HG03139 (cell line): ENCODE results near the gene SAE1.

Experiments
- ATAC-seq: cut with Tn5 transposase; IDR thresholded peaks from one replicate; pipeline ENCODE4 v1.9.1; 2021; ENCODE audit not compliant: unreplicated experiment

The SAE1 gene

GRCh38 chr19:47105874-47106273 lies 24.8 kb upstream of the SAE1 start:
- ATAC-seq = no peak

DNA sequence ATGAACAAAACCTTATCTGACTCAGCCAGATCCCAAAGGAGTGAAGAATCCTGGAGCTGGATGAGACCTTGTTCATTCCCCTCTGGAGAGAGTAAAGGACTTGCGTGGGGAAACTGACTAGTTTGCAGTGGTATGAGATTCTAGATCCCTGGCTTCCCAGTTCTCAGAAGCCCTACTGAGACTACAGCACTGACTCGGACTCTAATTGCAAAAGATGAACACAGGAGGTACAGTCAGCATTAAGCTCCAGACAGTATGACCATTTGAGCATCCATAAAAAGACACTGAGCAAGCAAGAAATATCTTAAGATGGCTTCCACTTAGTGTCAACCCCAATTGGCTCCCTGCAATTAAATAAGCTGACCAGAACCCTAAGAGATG lies 23.8 kb upstream of the SAE1 start:
- ATAC-seq = no peak

- no peak for ATAC-seq
These were observed 23.3 kb upstream of the SAE1 start for GRCh38 chr19:47107202-47107952.

DNA sequence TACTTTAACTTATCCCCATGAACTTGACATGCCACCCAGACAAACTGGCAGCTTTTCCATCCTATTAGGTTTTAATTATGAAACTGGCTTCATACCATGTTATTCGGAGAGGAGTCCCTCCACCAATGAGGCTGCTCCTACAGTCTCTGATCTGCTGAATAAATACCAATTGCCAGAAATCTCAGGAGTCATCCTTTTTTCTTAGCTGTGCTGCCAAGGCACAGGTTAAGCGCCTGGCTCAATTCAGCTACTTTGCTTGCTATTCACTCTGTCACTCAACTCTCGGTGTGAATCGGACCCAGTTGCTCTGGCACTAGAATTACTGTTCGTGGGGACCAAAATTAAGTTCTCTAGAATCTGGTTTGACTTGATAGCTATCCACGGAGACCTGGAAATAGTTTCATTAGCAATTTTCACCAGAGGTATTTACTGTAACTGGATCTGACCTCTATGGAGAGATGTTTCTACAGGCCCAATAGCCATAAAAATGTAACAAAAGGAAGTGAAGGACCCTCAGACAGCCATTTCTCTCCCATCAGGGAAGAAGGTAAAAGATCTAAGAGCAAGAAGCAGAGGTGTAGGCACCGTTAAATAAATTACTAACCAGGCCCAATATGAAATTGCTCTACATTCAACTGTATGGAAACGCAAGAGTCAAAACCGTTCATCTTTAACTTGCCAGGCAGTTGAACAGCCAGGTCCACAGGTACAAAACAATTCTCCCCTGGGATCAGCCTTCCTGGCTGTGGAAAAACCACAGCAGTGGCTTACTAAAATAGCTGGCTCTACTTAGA lies 22.5 kb upstream of the SAE1 start:
- ATAC-seq = no peak

- no peak for ATAC-seq
These were observed 21.5 kb upstream of the SAE1 start for GRCh38 chr19:47109177-47109540.

DNA sequence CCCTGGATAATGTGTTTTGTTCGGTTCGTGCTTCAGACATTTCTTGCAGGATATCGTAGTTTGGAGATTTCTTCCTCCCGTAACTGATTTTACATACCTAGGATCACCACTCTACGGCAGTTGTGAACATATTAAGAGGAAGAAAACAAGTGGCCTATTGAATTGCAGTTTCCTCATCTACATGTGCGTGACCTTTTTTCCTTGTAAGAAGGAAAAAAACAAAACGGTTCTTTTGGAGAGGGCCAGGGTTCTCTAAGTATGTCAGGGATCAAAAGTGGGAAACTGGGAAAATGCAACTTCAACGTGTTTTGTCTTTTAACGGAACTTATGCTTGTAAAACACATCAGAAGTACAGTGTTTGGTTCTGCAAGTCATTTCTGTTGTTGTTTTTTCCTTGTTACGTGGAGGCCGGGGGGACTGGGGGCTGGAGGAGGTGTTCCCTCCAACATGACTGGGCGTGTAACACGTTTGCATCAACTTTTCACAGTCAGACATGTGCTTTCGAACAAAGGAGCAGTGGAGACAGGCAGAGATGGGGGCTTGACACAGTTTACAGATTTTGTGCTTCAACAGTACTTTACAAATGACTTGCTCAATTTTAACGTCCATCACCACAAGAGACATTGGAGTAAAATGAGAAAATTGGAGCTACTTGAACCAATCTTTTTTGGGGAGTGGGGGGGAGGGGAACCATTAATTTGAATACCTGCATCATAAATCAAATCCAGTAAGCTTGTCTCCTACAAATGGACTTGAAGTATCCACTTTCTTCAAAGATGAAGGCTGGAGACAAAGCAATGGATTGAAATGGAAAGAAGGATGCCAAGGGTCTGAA lies 20.9 kb upstream of the SAE1 start:
- ATAC-seq = no peak

GRCh38 chr19:47110521-47111005 lies 20.1 kb upstream of the SAE1 start:
- ATAC-seq = no peak

GRCh38 chr19:47111006-47111621 lies 19.5 kb upstream of the SAE1 start:
- no peak for ATAC-seq

DNA sequence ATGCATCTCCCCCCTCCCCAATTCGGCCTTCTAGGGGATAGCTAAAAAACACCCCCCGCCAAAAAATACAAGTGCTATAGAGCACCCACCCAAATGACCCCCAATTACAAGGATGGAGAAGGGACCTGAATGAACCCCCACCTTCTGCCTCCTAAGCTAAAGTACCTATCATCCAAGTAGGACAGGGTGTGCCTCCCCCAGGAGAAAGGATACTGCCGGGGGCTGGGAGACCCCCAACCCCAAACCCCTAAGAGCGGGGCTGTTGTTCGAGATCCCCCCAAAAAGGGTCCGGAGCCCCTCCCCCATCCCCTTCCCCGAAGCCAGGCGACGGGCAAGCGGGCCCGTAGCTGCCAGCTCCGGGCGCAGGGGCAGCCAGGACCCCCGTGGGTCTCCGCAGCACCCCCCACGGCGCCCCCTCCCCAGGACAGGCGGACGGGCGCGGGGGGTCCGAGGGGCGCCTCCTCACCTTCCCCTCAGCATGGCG lies 18.9 kb upstream of the SAE1 start:
- peak; percentile 0 for ATAC-seq

- ATAC-seq = peak; percentile 21
These were observed 18.3 kb upstream of the SAE1 start for GRCh38 chr19:47112166-47112996.

GRCh38 chr19:47112997-47113849 lies 17.4 kb upstream of the SAE1 start, which contains the start of gene ZC3H4:
TSS of gene ZC3H4 (minus strand) at chr19:47113776. CDS start at chr19:47112584, 1,192 bp downstream.
- ATAC-seq = peak; percentile 72

DNA sequence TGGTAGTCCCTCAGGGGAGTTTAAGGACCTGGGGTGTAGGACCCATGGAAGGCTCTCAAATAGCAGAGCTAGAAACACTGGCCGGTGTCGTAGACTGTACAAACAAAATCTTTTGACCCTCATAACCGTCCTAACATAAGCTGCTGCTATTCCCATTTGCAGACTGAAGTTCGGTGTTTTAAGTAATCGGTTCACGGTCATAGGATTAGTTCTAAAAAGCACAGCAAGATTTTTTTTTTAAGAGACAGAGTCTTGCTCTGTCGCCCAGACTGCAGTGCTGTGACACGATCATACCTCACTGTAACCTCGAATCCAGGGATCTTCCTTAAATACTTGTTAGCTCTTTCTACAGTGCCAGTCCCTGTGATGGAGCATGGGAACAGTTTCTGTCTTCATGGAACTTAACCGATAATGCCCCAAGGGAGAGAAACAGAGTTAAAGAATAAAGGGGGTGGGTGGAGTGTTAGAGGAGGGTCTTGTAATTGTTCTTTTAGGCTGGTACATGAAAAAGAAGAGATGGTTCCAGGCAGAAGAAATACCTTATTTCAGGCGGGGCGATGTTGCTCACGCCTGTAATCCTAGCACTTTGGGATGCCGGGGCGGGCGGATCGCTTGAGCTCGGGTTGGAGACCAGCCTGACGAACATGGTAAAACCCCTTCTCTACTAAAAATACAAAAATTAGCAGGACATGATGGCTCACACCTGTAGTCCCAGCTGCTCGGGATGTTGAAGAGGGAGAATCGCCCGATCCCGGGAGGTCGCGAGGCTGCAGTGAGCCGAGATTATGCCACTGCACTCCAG lies 16.6 kb upstream of the SAE1 start:
- ATAC-seq = no peak

DNA sequence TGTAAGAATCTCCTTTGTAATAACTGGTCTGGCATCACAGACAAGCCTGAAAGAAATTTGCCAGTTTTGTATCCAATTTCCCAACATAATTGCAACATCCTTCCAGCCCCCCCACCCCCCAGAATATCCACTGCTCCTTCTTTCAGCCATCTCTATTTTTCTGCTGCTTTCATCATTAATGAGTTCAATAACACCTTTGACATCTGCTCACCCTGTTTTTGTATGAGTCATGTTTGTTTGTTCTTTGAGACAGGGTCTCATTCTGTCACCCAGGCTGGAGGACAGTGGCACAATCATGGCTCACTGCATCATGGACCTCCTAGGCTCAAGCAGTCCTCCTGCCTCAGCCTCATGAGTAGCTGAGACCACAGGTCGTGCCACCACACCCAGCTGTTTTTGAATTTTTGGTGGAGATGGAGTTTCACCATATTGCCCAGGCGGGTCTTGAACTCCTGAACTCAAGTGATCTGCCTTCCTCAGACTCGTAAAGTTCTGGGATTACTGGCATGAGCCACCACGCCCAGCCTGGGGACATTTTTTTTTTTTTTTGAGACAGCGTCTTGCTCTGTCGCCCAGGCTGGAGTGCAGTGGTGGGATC lies 10.1 kb upstream of the SAE1 start:
- no peak for ATAC-seq

- ATAC-seq = no peak
These were observed 8.0 kb upstream of the SAE1 start for GRCh38 chr19:47122359-47123335.

DNA sequence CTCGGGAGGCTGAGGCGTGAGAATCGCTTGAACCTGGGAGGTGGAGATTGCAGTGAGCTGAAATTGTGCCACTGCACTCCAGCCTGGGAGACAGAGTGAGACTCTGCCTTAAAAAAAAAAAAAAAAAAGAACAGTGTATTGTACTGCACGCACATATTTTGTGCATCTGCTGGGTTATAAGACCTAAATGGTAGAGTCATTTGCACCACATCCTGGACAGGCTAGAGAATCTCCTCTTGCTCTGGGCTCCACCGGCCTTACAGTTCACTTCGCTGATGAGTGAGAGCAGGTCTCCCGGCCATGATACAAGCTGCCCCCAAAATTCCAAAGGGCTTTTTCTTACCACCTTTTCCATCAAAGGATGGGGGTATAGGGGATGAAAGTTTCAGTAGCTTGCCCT lies 7.2 kb upstream of the SAE1 start:
- no peak for ATAC-seq

DNA sequence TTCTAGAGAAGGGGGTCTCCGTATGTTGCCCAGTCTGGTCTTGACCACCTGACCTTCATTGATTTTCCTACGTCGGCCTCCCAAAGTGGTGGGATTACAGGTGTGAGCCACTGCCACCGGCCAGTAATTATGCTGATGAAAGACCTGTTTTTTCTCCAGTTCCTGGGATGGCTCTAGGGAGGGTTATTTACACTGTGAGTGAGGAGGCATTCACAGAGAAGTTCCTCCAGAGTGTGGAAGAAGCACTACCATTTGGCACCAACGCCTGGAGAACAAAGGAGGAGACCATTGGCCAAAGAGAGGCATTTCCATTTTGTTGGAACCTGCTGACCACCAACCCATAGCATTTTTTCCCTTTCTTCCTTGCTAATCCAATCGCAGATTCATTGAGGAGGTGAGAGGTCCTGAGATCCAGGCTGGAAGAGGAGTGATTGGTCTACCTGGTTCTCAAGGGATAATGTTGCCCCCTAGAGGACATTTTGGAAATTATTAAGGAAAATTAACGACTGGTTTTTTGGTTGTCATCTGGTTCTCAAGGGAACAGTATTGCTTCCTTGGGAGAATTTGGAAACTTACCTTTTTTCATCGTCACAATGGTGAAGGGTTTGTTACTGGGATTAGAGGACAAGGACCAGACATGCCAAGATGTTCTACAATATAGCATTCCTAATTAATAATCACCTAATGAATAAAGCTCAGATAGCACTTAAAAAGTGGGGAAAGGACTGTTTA lies 5.5 kb upstream of the SAE1 start:
- ATAC-seq = no peak
